IPS-15b (cell line): ENCODE data around the gene INPP5D.
"Not testable (repeated sequence)": the region's sequence is repeated elsewhere in the genome, so short reads cannot be mapped to it uniquely, and the experiment has no call there.

Experiments
- H3K27me3 ChIP-seq: one replicate; pipeline ENCODE4 v1.6.1; 2013; ENCODE audit warnings: low read length; ENCODE audit not compliant: control insufficient read depth, insufficient read depth
- H3K36me3 ChIP-seq: one replicate; pipeline ENCODE4 v1.6.1; 2013; ENCODE audit warnings: low read length; ENCODE audit not compliant: control insufficient read depth, insufficient read depth
- H3K4me1 ChIP-seq: one replicate; pipeline ENCODE4 v1.6.1; 2013; ENCODE audit warnings: mild to moderate bottlenecking, low read length; ENCODE audit not compliant: control insufficient read depth, insufficient read depth
- H3K4me3 ChIP-seq: one replicate; pipeline ENCODE4 v1.5.1; 2013; ENCODE audit warnings: low read depth, low read length
- H3K9ac ChIP-seq: one replicate; pipeline ENCODE4 v1.6.1; 2013; ENCODE audit warnings: low read depth, mild to moderate bottlenecking, low read length
- H3K9me3 ChIP-seq: one replicate; pipeline ENCODE4 v1.6.1; 2013; ENCODE audit warnings: mild to moderate bottlenecking, low read length; ENCODE audit not compliant: control insufficient read depth, insufficient read depth

INPP5D gene

DNA sequence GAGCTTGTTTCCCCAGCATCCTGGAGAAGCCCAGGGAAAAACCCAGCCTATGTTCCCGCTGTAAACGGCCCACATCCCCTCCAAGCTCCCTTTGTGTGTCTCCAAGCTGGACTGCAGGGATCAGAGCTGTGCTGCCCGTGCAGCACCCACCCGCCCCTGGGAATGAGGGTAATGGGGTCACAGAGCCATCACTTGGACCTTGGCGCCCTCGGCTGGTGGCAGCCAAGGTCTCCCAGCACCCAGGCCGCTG lies 670 bp upstream of the INPP5D start:
- H3K4me1 ChIP-seq, result peaks cover 2% of the 10 kb centered on the region
- no peak overlapping the region for H3K9ac ChIP-seq
- H3K4me3 ChIP-seq, result no peak overlapping the region
- peaks cover under 1% of the 10 kb centered on the region for H3K27me3 ChIP-seq
- no peaks in the 10 kb centered on the region for H3K36me3 ChIP-seq
- H3K9me3 ChIP-seq, result no peaks in the 10 kb centered on the region

- Histone ChIP-seq H3K4me1 (peaks cover 2% of the 10 kb centered on the region), H3K9ac (no peak overlapping the region), H3K4me3 (no peak overlapping the region), H3K27me3 (no peaks in the 10 kb centered on the region), H3K36me3 (no peaks in the 10 kb centered on the region), H3K9me3 (no peaks in the 10 kb centered on the region)
Observed at GRCh38 chr2:233060501-233060979, 398 bp downstream of the INPP5D start.

GRCh38 chr2:233060980-233061590 lies 943 bp downstream of the INPP5D start:
- H3K4me3 ChIP-seq, result no peak overlapping the region
- no peaks in the 10 kb centered on the region for H3K9me3 ChIP-seq
- H3K9ac ChIP-seq, result no peak overlapping the region
- no peaks in the 10 kb centered on the region for H3K27me3 ChIP-seq
- H3K36me3 ChIP-seq, result no peaks in the 10 kb centered on the region
- H3K4me1 ChIP-seq, result peaks cover 2% of the 10 kb centered on the region

GRCh38 chr2:233061591-233062450 lies 1.7 kb downstream of the INPP5D start:
- no peak overlapping the region for H3K9ac ChIP-seq
- no peaks in the 10 kb centered on the region for H3K9me3 ChIP-seq
- H3K4me1 ChIP-seq, result peaks cover 2% of the 10 kb centered on the region
- no peaks in the 10 kb centered on the region for H3K36me3 ChIP-seq
- H3K27me3 ChIP-seq, result no peaks in the 10 kb centered on the region
- no peak overlapping the region for H3K4me3 ChIP-seq

DNA sequence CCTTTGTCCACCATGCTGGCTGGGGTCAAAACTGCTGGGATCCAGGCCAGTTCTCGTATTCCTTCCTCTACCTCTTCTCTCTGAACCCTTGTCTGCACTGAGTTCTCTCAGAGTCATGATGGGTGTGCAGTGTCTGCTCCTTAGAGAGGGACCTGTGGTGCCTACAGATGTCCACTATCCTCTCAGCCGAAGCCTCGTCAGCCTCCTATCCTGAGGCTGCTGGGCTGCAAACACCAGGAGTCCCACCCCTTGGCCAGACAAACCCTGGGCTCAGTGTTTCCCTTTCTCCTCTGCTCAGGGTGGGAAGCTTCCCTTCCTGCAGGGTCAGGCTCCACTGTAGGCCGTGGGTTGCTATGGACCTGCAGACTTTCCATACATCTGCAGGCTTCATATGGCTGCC lies 2.3 kb downstream of the INPP5D start:
- H3K4me3 ChIP-seq, result no peak overlapping the region
- peaks cover 2% of the 10 kb centered on the region for H3K4me1 ChIP-seq
- H3K9me3 ChIP-seq, result no peaks in the 10 kb centered on the region
- peak overlapping the region; percentile 24 for H3K9ac ChIP-seq
- H3K36me3 ChIP-seq, result no peaks in the 10 kb centered on the region
- H3K27me3 ChIP-seq, result no peaks in the 10 kb centered on the region

DNA sequence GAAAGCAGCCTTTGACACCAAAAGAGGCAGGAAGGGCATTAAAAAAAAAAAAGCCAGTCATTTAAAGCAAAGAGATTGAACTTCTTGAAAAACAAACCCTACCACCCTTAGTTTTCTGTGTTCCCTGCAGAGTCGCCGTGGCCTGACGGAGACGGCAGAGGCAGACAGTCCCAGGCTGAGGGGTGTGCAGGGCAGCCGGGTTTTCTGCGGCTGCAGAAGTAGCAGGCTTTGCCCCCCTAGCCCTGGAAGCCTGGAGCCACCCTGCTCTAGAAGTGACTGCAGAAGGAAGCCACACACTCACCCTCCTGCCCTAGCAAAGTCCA lies 2.8 kb downstream of the INPP5D start:
- Histone ChIP-seq H3K36me3 (no peaks in the 10 kb centered on the region), H3K4me3 (no peak overlapping the region), H3K4me1 (peaks cover 2% of the 10 kb centered on the region), H3K9me3 (no peaks in the 10 kb centered on the region), H3K27me3 (no peaks in the 10 kb centered on the region), H3K9ac (peak overlapping the region; percentile 24)

DNA sequence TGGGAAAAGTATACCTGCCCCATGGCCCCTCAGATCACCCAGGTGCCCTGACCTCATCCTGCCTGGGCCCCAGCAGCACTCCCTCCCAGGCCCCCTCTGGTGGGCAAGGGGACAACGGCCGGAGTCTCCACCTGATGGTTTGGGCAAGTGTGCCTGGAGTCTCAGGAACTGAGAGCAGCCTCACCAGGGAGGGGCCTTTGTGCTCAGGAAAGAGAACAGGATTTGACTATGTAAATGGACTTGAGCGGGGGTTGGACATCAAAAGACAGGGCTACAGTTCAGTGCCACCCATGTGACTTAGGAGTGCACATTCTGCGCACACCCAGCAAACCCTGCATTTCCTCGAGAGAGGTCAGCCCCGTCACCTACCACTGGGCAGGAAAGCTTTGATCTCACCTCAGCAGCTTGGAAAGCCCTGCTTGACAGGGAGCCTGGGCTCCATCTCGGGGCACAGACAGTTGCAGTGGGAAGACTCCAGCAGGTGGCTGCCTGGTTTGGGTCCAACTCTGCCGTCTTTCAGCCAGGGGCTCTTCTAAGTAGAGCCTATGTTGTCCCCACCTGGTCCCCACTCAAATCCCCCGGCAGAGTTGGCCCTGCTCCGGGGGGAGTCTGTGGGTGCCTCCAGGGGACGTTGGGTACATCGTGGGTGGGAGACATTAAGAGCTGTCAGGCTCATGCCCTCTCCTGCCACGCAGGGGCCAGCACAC lies 3.3 kb downstream of the INPP5D start:
- Histone ChIP-seq H3K9ac (no peak overlapping the region), H3K9me3 (no peaks in the 10 kb centered on the region), H3K4me1 (peaks cover 2% of the 10 kb centered on the region), H3K36me3 (no peaks in the 10 kb centered on the region), H3K4me3 (no peak overlapping the region), H3K27me3 (no peaks in the 10 kb centered on the region)

- Histone ChIP-seq H3K4me1 (peaks cover 2% of the 10 kb centered on the region), H3K4me3 (no peak overlapping the region), H3K9ac (no peak overlapping the region), H3K27me3 (no peaks in the 10 kb centered on the region), H3K36me3 (no peaks in the 10 kb centered on the region), H3K9me3 (no peaks in the 10 kb centered on the region)
Observed at GRCh38 chr2:233063976-233064411, 3.9 kb downstream of the INPP5D start.

DNA sequence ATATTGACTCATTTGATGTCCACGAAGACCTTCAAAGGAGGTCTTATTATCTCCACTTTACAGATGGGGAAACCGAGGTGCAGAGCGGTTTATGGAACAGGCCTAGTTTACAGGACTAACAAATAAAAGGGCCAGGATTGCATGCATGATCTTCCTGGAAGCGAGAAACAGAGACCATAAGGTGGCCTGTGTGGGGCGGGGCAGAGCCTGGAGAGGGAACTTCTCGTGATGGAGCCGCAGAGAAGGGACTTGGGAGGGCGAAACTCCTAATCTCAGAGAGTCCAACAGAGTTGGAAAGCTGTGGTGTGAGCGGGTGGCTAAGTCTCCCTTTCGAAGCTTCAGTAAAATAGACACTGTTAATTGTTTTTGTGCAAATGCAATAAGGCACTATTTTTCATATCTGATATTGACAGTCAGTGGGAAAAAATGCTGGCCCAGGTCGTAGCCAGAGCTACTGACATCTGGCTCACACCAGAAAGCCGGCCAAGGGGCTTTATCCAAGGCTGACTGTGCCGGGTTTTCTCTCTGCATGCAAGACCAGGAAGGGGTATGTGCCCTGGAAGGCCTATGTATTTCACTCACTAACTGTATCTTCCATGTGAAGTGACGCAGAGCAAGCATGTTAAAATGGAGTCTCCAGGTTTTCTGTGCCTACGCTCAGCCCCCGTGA lies 4.5 kb downstream of the INPP5D start:
- Histone ChIP-seq H3K4me1 (peaks cover 2% of the 10 kb centered on the region), H3K36me3 (no peaks in the 10 kb centered on the region), H3K9me3 (no peaks in the 10 kb centered on the region), H3K27me3 (no peaks in the 10 kb centered on the region), H3K9ac (no peak overlapping the region), H3K4me3 (no peak overlapping the region)

GRCh38 chr2:233065200-233065589 lies 5.1 kb downstream of the INPP5D start:
- H3K9ac ChIP-seq, H3K4me1 ChIP-seq, H3K9me3 ChIP-seq, H3K36me3 ChIP-seq, H3K27me3 ChIP-seq, H3K4me3 ChIP-seq: not testable (repeated sequence)

- H3K36me3 ChIP-seq, result no peaks in the 10 kb centered on the region
- peaks cover 2% of the 10 kb centered on the region for H3K4me1 ChIP-seq
- no peaks in the 10 kb centered on the region for H3K27me3 ChIP-seq
- no peaks in the 10 kb centered on the region for H3K9me3 ChIP-seq
- no peak overlapping the region for H3K9ac ChIP-seq
- H3K4me3 ChIP-seq, result no peak overlapping the region
Observed at GRCh38 chr2:233065954-233066470, 5.9 kb downstream of the INPP5D start.
